ENCODE measurements around the gene STUM.
A peak's percentile ranks its signal among the peaks of the same experiment; 100 is the strongest.
"Not testable (repeated sequence)": the region's sequence is repeated elsewhere in the genome, so short reads cannot be mapped to it uniquely, and the experiment has no call there.

Gene STUM

GRCh38 chr1:226638608-226639007, 90.0 kb downstream of the STUM start:
- DNase-seq (ENCODE audit: low read depth), result no peak

- not testable (repeated sequence) for DNase-seq (ENCODE audit: low read depth)
Measured at GRCh38 chr1:226639206-226639605, 90.6 kb downstream of the STUM start.

- DNase-seq (ENCODE audit: low read depth), result no peak
Measured at GRCh38 chr1:226639631-226640061, 91.1 kb downstream of the STUM start.

- no peak for DNase-seq (ENCODE audit: low read depth)
Measured at GRCh38 chr1:226640321-226641136, 92.0 kb downstream of the STUM start.

- no peak for DNase-seq (ENCODE audit: low read depth)
Measured at GRCh38 chr1:226641671-226642231, 93.2 kb downstream of the STUM start.

- DNase-seq (ENCODE audit: low read depth), result no peak
Measured at GRCh38 chr1:226642421-226642820, 93.9 kb downstream of the STUM start.

- DNase-seq (ENCODE audit: low read depth), result peak; percentile 37
Measured at GRCh38 chr1:226643177-226643576, 94.6 kb downstream of the STUM start.

- peak; percentile 34 for DNase-seq (ENCODE audit: low read depth)
Measured at GRCh38 chr1:226643611-226644540, 95.3 kb downstream of the STUM start.

- no peak for DNase-seq (ENCODE audit: low read depth)
Measured at GRCh38 chr1:226644541-226645176, 96.1 kb downstream of the STUM start.

- no peak for DNase-seq (ENCODE audit: low read depth)
Measured at GRCh38 chr1:226645279-226645976, 96.9 kb downstream of the STUM start.

GRCh38 chr1:226646026-226646869, 97.7 kb downstream of the STUM start:
- DNase-seq (ENCODE audit: low read depth), result no peak

GRCh38 chr1:226646870-226647449, 98.4 kb downstream of the STUM start:
- no peak for DNase-seq (ENCODE audit: low read depth)

- DNase-seq (ENCODE audit: low read depth), result no peak
Measured at GRCh38 chr1:226647719-226648118, 99.2 kb downstream of the STUM start.

GRCh38 chr1:226648421-226648820, 99.9 kb downstream of the STUM start:
- DNase-seq (ENCODE audit: low read depth), result no peak

GRCh38 chr1:226649244-226649643, 100.7 kb downstream of the STUM start:
- DNase-seq (ENCODE audit: low read depth), result no peak

- no peak for DNase-seq (ENCODE audit: low read depth)
Measured at GRCh38 chr1:226649780-226650179, 101.2 kb downstream of the STUM start.

GRCh38 chr1:226650236-226650841, 101.8 kb downstream of the STUM start:
- DNase-seq (ENCODE audit: low read depth), result no peak

- DNase-seq (ENCODE audit: low read depth), result no peak
Measured at GRCh38 chr1:226651041-226651731, 102.6 kb downstream of the STUM start.

GRCh38 chr1:226651732-226652105, 103.2 kb downstream of the STUM start:
- no peak for DNase-seq (ENCODE audit: low read depth)
